ENCODE results near the gene NSG2. TPM values are rescaled to one million over a fixed set of nuclear protein-coding genes. Genes with fewer than 3 reads are reported as not detected.
"Not testable (repeated sequence)": the region's sequence is repeated elsewhere in the genome, so short reads cannot be mapped to it uniquely, and the experiment has no call there.

NSG2 gene
- total RNA-seq: not detected

DNA sequence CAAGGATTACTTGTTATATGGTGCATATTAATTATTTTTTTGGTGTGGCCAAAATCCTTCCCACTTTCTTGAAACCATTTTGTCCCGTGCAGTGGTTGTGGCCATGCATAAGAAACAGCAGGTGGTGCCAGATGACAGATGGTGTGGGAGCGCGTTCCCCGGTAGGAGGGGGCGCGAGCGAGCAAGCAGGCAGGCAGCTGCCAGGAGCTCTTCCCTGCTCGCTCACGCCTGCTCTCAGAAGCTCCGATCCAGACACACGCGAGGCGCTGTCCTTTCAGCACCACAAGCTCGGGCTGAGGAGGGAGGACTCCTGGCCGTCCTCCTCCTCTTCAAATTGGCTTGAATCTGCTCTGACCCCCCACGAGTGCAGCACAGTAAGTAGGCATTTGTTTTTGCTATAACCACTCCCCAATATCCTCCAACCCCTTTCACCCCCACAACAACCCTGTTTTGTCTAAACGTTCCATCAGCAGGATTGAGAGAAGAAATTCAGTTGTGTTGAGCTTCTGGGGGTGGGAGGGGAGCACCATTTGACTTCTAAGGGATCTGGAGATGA is at the start of gene NSG2:
TSS of gene NSG2 (plus strand) at position 237 of the 556 bp plus-strand sequence. CDS start 1,050 bp downstream, outside the sequence.
- POLR2A ChIA-PET: no interaction called here
- no peaks in the 10 kb centered on the region for H3K4me1 Mint-ChIP-seq
- H3K36me3 Mint-ChIP-seq (ENCODE audit: low read depth): no peaks in the 10 kb centered on the region
- no peaks in the 10 kb centered on the region for H3K9me3 Mint-ChIP-seq
- peaks cover 3% of the 10 kb centered on the region for H3K27me3 Mint-ChIP-seq
- H3K27ac Mint-ChIP-seq: no peak within 1 kb of the TSS
- CTCF ChIA-PET: no interaction called here
- DNase-seq: peak; percentile 45
- H3K4me3 Mint-ChIP-seq: no peak within 1 kb of the TSS

DNA sequence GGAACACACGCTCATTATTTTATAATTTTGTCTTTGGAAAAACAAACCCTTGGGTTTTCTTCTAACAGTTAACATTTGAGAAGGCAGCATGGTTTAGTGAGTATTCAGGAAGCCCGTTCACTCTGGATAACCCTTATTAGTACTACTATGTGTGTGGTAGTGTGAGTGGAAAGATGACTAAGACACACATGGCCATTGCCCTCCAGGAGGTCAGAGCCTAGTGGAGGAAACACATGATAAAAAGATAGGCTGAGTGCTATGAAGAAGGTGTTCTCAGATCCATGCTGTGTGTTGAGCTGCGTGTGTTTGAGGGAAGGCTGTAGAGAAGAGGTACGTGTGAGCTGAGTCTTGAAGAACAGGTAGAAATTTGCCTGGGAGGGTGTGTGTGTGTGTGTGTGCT is 48.2 kb upstream of the NSG2 start:
- Mint-ChIP-seq H3K36me3 (ENCODE audit: low read depth) (no peaks in the 10 kb centered on the region), H3K4me1 (no peaks in the 10 kb centered on the region), H3K9me3 (no peaks in the 10 kb centered on the region), H3K27me3 (peaks cover 27% of the 10 kb centered on the region), H3K4me3 (no peak overlapping the region), H3K27ac (no peak overlapping the region)
- no peak for DNase-seq
- POLR2A ChIA-PET: no interaction called here
- CTCF ChIA-PET: no interaction called here

DNA sequence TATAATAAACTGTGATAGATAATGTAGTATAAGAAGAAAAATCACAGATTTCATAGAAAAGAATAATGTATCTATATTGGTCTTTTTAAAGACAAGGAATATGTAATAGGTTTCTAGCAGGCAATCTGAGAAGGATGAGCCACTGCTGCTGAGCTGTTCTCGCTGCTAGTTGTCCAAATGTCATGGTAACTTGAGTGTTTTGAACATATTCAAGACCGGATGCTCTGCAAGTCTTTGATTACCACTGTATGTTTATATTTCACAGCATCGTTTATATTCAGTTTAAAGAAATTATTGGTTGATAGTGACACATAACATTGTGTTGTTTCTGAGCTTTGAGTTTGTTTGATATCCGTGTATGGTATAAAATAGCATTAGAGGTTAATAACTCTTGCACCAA is 47.0 kb upstream of the NSG2 start:
- Mint-ChIP-seq H3K36me3 (ENCODE audit: low read depth) (no peaks in the 10 kb centered on the region), H3K4me1 (no peaks in the 10 kb centered on the region), H3K4me3 (no peak overlapping the region), H3K27ac (no peak overlapping the region), H3K9me3 (no peaks in the 10 kb centered on the region), H3K27me3 (peaks cover 32% of the 10 kb centered on the region)
- POLR2A ChIA-PET: no interaction called here
- DNase-seq: no peak
- CTCF ChIA-PET: no interaction called here

- Mint-ChIP-seq H3K4me1 (no peaks in the 10 kb centered on the region), H3K4me3 (no peak overlapping the region), H3K9me3 (no peaks in the 10 kb centered on the region), H3K36me3 (ENCODE audit: low read depth) (no peaks in the 10 kb centered on the region), H3K27me3 (peaks cover 36% of the 10 kb centered on the region), H3K27ac (no peak overlapping the region)
- no peak for DNase-seq
- ChIA-PET POLR2A (no interaction called here), CTCF (no interaction called here)
These were observed 45.4 kb upstream of the NSG2 start for GRCh38 chr5:174000076-174000475.

DNA sequence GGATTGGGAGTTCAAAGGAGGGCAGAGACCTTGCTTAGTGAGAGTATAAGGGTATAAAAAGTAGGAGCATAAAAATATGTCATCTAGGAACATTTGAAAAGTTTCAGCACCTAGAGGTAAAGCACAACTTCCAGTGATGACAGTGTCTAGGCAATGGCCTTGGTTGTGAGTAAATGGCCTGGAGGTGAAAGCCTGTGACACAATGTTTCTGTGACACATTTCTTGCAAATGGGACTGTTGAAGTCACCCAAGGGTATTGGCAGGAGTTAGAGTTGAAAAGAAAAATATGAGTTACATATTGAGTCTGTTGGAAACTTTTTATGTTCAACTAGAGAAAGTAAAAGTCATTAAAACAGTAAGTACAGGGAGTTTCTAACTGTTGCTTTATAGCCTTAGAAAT is 41.7 kb upstream of the NSG2 start:
- DNase-seq: no peak
- Mint-ChIP-seq H3K27ac (no peak overlapping the region), H3K36me3 (ENCODE audit: low read depth) (no peaks in the 10 kb centered on the region), H3K4me1 (no peaks in the 10 kb centered on the region), H3K4me3 (no peak overlapping the region), H3K9me3 (no peaks in the 10 kb centered on the region), H3K27me3 (peaks cover 21% of the 10 kb centered on the region)
- ChIA-PET CTCF (no interaction called here), POLR2A (no interaction called here)

DNA sequence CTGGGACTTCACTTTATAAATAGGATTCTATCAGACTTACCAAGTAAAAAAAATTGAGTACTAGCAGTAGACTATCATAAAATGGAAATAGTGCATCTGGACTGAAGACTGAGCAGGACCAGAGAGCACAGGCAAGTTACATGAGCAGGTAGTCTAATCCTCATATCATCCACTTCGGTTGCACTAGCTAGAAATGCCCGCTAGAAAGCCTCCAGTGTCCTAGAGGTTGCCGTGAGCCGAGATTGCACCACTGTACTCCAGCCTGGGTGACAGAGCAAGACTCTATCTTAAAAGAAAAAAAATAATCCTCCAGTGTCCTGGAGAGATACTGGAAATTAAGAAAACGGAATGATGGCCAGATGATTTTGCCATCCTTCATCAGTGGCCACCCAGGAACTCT is 36.6 kb upstream of the NSG2 start:
- Mint-ChIP-seq H3K27ac (no peak overlapping the region), H3K27me3 (peaks cover 14% of the 10 kb centered on the region), H3K4me1 (no peaks in the 10 kb centered on the region), H3K36me3 (ENCODE audit: low read depth) (no peaks in the 10 kb centered on the region), H3K4me3 (no peak overlapping the region), H3K9me3 (no peaks in the 10 kb centered on the region)
- ChIA-PET CTCF (no interaction called here), POLR2A (no interaction called here)
- DNase-seq: no peak

DNA sequence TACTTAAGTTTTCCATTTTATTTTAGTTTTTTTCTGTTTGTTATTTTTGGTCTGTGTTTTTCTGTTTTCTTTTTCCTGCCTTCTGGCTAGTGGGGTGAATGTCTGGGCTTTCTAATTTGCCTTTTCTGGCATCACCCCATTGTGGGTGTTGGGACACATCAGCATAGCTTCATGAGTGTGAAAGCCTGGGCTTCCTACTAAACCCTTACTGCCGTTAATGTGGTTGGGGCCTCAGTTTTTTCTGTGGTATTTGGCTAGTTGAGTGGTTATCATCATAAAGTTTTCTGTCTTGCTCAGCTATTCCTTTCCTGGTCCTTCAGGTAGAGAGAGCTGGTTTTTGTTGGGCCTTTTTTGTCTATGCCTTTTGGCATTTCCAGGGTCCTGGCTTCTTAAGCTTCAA is 35.1 kb upstream of the NSG2 start:
- CTCF ChIA-PET: no interaction called here
- peaks cover 12% of the 10 kb centered on the region for H3K27me3 Mint-ChIP-seq
- H3K4me3 Mint-ChIP-seq: no peak overlapping the region
- H3K36me3 Mint-ChIP-seq (ENCODE audit: low read depth): no peaks in the 10 kb centered on the region
- no peak overlapping the region for H3K27ac Mint-ChIP-seq
- H3K9me3 Mint-ChIP-seq: no peaks in the 10 kb centered on the region
- DNase-seq: no peak
- POLR2A ChIA-PET: no interaction called here
- no peaks in the 10 kb centered on the region for H3K4me1 Mint-ChIP-seq

DNA sequence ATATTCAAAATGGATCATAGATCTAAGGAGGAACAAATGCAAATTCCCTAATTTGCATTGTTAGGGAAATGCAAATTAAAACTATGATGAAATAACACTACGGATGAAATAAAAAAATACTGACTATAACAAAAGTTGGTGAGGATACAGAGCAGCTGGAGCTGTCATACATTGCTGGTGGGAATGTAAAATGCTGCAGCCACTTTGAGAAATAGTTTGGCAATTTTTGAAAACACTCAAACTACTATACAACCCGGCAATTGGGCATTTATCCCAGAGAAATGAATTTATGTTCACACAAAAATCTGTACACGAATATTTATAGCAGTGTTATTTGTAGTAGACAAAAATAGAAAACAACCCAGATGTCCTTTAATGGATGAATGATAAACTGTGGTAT is 34.1 kb upstream of the NSG2 start:
- ChIA-PET POLR2A (no interaction called here), CTCF (no interaction called here)
- DNase-seq: no peak
- Mint-ChIP-seq H3K4me3 (no peak overlapping the region), H3K27ac (no peak overlapping the region), H3K36me3 (ENCODE audit: low read depth) (no peaks in the 10 kb centered on the region), H3K4me1 (no peaks in the 10 kb centered on the region), H3K27me3 (peaks cover 8% of the 10 kb centered on the region), H3K9me3 (no peaks in the 10 kb centered on the region)

GRCh38 chr5:174020069-174020927 is 25.2 kb upstream of the NSG2 start:
- peak; percentile 36 for DNase-seq
- H3K27me3 Mint-ChIP-seq: peaks cover 12% of the 10 kb centered on the region
- H3K4me1 Mint-ChIP-seq; H3K9me3 Mint-ChIP-seq; H3K4me3 Mint-ChIP-seq; H3K27ac Mint-ChIP-seq; H3K36me3 Mint-ChIP-seq (ENCODE audit: low read depth); CTCF ChIA-PET: not testable (repeated sequence)
- POLR2A ChIA-PET: interaction anchor here (0.7 kb wide), 1 partner anchor 296 kb away, joined by 5 read pairs; no protein-coding TSS in a partner anchor

GRCh38 chr5:174020928-174021304 is 24.6 kb upstream of the NSG2 start:
- Mint-ChIP-seq H3K27me3 (peaks cover 14% of the 10 kb centered on the region), H3K4me1 (no peaks in the 10 kb centered on the region), H3K9me3 (no peaks in the 10 kb centered on the region), H3K4me3 (no peak overlapping the region), H3K27ac (no peak overlapping the region), H3K36me3 (ENCODE audit: low read depth) (no peaks in the 10 kb centered on the region)
- CTCF ChIA-PET: no interaction called here
- DNase-seq: no peak
- POLR2A ChIA-PET: interaction anchor here (0.7 kb wide), 1 partner anchor 295 kb away, joined by 5 read pairs; no protein-coding TSS in a partner anchor

DNA sequence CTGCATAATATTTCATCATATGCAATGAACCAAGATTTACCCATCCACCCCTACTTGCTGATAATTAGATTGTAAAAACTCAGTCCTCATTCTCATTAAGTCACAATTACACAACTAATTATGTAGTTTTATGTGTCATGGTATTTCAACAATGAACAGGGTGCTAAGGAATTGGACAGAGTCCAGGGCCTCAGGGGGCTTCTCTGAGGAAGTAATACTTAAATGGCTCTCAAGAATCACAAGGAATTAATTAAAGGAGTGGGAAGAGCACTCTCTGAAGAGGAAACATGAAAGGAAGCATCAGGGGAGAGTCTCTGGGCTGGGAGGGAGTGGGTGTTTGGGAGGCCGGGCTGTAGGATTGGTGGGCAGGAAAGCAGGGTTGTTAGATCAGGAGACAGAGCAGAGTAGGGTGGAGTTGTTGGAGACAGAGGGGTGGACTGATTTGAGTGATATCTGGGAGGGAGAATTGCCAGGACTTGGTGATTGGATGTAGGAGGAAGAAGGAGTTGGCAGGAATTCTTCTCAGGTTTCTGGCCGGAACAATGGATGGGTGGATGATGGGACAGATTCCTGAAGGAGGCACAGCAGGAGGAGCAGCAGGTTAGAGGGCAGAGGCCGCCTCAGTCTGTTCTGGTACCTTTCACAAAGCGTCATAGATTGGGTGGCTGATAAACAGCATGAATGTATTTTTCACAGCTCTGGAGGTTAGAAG is 23.0 kb upstream of the NSG2 start:
- ChIA-PET POLR2A (no interaction called here), CTCF (no interaction called here)
- Mint-ChIP-seq H3K4me3 (no peak overlapping the region), H3K27ac (no peak overlapping the region), H3K27me3 (peaks cover 14% of the 10 kb centered on the region), H3K4me1 (no peaks in the 10 kb centered on the region), H3K36me3 (ENCODE audit: low read depth) (no peaks in the 10 kb centered on the region), H3K9me3 (no peaks in the 10 kb centered on the region)
- no peak for DNase-seq

- peaks cover 7% of the 10 kb centered on the region for H3K27me3 Mint-ChIP-seq
These were observed 15.2 kb upstream of the NSG2 start for GRCh38 chr5:174030286-174030685.

GRCh38 chr5:174044466-174045254 is 846 bp upstream of the NSG2 start:
- Mint-ChIP-seq H3K4me3 (no peak overlapping the region), H3K4me1 (no peaks in the 10 kb centered on the region), H3K27ac (no peak overlapping the region), H3K27me3 (peaks cover 6% of the 10 kb centered on the region), H3K36me3 (ENCODE audit: low read depth) (no peaks in the 10 kb centered on the region), H3K9me3 (no peaks in the 10 kb centered on the region)
- no peak for DNase-seq
- CTCF ChIA-PET: no interaction called here
- POLR2A ChIA-PET: no interaction called here

More at GRCh38 chr5:174030286-174030685, 15.2 kb upstream of the NSG2 start:
- Mint-ChIP-seq H3K27ac (no peak overlapping the region), H3K36me3 (ENCODE audit: low read depth) (no peaks in the 10 kb centered on the region), H3K4me3 (no peak overlapping the region), H3K4me1 (no peaks in the 10 kb centered on the region), H3K9me3 (peaks cover 20% of the 10 kb centered on the region)
- no peak for DNase-seq
- ChIA-PET POLR2A (no interaction called here), CTCF (no interaction called here)

All from activated CD4-positive, alpha-beta T cell treated with anti-CD3 and anti-CD28 coated beads, Interleukin-2, amount 10 ng/mL, durations not matched to agents 7 days and 5 days (primary cell).